Renal cortical epithelial cell (primary cell): Measurements from ENCODE around the gene NTM. TPM values are rescaled to one million over a fixed set of nuclear protein-coding genes. Genes with fewer than 3 reads are reported as not detected.
"Not testable (repeated sequence)": the region's sequence is repeated elsewhere in the genome, so short reads cannot be mapped to it uniquely, and the experiment has no call there.

Experiments used
- DNase-seq: peaks from one replicate; pipeline ENCODE4 v3.0.0-alpha.2; 2011; ENCODE audit warnings: low read depth
- total RNA-seq: library from RNA; depleted of rRNA; stranded (reverse); fragments of >200 nt; gene quantifications from 2 replicates; pipeline ENCODE4 v1.2.3, GENCODE V29; 2014

Gene NTM
- total RNA-seq, 1 donor from 2014 or later: 0.85 TPM

DNA sequence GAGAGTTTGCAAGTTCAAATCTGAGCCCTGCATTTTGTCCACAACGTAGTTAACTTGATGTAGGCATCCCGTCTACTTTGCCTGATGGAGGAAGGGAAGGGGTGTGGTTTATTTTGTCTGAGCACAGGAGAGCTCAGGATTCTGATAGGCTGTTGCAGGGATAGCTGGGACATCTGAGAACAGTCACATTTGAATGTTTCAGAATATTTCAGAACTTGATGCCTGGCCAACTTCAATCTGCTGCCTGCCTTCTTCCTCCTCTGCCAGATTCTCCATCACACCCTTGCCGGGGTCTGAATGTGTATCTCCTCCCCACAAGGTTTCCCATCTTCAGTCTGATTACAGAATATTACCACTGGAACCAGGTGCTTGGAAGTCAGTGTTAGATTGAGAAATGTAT lies 51.6 kb downstream of the NTM start:
- DNase-seq: no peak

DNA sequence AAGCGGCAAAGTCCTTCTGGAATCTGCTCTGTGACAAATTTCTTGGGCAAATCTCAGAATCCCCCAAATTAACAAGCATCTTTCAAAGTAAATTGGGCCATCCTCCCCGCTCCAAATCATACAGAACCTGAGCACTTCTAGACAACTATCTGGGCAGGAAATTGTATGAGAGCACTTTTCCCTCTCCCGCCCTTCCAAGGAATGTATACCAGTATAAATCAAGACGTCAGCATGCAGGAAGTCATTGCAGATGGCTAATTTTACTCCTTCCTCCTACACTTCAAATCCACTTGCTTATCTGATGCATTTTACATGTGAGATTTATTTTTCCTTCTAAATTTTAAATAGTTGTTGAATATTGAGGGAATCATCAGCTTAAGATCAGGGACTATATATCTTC lies 52.1 kb downstream of the NTM start:
- peak; percentile 16 for DNase-seq

DNA sequence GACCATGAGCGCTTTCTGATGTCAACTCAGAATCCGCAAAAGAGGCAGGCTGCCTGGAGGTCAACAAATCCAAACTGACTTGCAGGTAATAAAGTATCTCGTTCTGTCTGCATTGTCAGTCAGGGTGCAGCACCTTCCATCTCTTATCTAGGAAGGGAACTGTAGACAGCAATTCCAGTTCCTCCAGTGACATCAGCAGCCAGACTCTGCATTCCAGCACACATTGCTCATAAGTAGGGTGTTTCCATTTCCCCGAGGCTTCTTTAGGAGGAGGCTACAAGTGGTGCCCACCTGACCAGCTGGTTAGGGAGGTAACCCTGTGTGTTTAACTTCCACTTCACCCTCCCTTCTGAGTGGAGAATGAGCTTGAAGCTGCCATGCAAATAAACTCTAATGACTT lies 53.3 kb downstream of the NTM start:
- peak; percentile 49 for DNase-seq

DNA sequence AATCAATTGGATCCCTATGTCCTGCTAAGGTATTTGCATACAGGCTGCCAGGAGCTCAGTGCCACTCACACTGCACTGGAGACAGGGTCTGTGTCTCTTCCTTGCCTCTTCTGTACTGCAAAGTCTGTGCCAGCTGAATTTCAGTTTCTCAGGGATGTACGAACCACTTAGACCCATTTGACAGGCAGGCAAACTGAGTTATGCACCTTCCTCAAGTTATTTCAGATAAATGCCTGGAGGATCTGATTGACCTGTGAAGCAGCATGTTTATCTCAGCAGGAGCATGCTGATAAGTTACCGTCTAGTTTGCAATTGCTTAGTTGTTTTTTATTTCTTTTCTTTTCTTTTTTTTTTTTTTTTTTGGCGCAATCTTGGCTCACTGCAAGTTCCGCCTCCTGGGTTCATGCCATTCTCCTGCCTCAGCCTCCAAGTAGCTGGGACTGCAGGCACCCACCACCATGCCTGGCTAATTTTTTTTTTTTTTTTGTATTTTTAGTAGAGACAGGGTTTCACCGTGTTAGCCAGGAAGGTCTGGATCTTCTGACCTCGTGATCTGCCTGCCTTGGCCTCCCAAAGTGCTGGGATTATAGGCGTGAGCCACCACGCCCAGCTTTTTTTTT lies 54.0 kb downstream of the NTM start:
- not testable (repeated sequence) for DNase-seq

DNA sequence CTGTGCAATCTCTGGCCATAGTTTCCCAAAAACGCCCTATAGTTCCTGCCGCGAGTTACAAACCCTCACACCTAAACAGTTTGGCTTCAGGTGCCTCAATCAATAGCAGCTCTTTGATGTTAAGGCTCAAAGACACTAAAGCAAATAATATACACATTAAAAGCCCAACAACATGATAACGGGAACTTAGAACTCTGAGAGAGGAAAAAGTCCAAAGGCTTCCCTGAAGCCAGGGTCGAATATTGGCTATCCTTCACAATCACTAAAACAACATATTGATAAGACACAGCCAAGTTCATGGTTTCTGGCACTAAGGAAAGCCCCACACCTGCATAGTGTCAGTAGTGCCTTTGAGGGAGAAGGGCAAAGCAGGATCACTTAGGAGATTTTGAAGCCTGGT lies 54.9 kb downstream of the NTM start:
- no peak for DNase-seq

DNA sequence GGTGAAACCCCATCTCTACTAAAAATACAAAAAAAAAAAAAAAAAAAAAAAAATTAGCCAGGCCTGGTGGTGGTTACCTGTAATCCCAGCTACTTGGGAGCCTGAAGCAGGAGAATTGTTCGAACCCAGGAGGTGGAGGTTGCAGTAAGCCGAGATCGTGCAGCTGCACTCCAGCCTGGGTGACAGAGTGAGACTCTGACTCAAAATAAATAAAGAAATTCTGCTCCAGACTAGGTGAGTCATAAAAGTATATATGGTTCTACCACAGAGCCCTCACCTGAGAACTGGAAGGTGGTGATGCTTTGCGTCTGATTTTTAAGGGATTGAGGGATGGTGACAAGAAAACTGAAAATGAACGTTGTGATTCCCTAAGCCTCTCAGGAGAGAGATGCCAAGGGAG lies 58.4 kb downstream of the NTM start:
- no peak for DNase-seq

DNA sequence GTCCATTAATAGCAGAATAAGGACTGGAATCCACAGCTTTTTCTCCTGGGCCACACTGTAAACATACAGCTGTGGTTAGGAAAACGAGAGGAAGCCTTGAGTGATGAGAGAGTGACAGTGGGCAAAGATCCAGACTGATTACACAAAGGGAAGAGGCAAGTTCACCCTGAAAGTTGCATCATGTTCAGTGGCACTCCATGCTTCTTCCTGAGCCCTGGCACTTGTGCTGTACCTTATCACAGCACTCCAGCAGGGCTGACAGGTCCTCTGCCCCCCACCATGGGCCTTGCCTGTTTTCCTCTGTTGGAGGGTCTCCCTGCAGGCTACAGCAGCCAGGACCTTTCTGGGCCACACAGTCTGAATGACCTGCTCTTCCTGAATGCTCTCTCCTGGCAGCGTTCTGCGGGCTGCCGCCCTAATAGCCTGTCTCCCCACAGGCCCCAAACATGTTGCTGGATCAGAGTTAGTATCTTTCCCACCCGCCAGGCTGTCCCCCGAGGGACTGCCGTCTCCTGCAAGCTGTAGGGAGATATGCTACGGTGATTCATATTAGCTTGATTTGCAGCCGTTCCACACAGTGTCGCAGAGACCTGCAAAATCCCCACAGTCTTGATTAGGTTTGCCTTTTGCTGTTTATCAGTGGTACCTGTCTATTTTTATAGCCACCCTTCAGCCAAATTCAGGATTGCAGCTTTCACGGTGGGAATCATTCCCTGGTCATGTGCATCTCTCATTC lies 60.2 kb downstream of the NTM start:
- no peak for DNase-seq

DNA sequence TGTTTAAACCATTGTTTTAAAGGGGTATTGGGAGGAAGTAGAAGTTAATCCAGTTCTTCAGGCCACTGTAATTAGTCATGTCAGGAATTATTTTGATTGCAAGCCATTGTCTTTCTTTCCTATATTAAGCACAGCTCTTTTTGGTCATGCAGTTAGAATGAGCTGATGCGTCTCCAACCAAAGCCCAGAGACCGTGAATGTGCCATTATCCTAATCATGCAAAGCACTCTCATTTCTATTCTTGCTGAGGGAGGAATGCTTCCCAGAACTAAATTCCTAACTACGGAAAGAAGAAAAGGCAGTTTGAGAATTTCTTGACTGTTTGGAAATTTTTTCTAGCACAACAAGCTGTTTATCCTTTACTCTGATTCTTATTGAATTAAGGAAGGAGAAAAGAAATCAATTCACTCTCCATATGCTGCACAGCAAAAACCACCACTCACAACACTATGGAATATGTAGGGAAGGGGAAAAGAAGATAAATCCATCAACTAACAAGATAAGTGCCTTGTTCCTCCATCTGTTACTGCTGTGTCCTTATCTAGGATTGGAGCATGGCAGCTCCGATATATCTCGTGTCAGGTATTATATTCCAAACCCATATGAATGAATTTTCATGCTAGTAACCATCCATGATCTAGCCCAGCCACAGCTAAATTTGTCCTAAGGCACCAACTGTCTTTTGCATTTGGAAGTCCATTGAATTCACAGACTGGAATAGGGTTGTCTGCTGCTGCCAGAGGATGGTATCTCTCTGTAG lies 70.8 kb downstream of the NTM start:
- no peak for DNase-seq

DNA sequence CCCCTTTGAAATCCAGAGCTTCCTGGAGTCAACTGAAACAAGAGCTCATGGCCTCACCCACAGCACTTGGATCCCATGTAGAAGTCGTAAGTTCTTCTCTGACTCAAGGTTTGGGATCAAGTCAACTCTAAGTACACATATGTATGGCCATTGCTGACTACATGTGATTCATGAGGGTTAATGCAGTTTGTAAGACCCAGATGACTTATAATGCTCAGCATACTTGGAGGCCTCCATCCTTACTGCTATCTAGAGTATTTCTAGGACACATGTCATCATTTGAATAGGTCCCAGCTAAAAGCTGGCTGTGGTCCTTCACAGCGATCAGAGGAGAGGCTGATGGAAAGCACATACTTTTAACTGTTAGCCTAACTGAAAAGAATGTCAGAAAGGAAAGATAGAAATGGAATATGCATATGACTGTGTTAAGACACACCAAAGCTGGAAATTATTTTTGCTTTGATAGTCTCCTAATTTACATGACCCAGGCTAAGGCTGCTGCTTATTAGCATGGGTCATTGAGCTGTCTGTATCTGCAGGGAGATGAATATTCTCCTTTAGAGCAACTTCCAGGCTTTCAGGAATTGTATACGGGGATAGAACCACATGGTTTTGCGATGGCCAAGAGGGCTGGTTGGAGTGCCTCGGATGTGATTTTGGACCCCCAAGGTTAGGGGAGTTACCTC lies 76.3 kb downstream of the NTM start:
- no peak for DNase-seq

DNA sequence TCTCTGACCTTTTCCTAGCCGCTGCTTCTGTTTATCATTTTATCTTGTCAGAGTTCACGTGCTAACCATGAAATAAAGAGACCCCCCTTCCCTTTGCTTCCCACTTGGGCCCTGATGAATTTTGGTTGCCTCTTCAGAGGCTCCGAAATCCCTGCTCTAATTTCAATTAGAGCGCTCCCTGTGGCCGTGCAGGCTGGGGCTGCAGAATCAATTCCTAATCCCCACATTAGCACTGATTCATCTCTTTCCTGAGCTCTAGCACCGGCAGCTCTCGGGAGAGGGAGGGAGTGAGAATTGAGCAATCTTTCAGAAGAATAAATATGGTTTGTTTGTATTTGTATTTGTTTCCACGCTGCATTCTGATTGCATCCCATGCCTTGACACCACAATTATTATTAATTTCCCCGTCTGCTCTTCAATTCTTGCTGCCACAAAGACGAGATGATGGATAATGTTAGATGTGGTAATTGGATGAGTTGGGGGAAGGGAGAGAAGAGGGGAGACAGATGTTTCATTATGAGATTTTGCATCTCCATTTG lies 76.9 kb downstream of the NTM start:
- DNase-seq: no peak

DNA sequence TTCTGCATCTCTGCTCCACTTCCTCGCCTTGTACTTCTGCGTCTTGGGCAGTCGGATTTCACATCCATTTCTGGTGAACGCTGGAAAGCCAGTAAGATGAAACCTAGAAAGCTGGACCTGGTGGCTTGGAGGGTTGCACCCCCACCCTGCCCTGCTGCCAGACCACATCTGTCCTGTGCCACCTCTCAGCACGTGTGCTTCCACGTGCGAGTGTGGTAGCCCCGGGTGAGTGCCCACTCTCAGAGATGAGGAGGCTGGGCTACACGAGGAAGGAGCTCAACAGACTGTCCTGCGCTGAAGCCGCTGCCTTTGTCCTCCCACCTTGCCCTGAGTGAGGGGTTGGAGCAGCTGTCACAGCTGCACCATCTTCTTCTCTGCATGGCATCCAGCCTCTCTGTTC lies 77.5 kb downstream of the NTM start:
- DNase-seq: no peak

DNA sequence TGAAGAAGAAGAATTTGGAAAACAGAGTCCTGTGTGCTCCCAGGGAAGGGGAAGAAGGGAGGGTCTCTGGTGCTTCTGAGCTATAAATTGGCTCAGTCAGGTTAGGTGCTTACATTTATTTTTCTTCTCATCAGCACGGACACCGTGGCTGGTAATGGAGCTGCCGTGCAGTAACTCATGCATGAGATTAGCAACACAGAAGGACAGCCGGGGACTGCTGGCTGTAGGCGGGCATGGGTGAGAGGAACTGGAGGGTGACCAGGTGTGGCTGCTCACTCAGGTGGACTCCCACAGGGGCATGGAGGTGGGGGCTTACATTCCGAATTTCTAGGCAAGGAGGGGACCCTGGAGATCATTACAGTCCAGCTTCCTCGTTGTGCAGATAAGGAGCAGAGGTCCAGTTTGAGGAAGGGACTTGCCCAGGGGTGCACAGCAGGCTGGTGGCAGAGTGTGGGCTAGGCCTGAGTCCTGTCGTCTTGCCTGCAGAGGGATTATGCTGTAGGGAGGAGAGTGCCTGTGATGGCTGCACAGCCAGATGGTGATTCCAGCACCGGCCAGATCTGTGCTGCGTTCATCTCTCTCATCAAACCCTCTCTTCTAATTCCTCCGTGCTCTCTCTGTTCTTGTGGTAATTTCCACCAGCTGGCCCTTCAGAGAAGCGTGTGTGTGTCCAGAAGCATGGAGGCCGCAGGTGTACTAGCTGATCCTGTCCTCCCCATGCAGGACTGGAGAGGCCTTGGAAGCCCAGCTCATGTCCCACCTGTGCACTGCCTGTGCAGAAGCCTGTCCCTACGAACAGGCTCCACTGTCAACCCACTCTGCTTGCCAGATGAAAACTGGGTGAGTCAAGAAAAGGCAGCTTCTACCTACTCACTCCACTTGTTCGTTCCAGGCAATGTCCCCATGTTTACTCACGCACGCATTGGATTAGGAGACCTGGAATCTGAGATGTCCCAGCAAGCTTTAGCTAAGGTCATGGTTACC lies 78.9 kb downstream of the NTM start:
- DNase-seq: no peak

DNA sequence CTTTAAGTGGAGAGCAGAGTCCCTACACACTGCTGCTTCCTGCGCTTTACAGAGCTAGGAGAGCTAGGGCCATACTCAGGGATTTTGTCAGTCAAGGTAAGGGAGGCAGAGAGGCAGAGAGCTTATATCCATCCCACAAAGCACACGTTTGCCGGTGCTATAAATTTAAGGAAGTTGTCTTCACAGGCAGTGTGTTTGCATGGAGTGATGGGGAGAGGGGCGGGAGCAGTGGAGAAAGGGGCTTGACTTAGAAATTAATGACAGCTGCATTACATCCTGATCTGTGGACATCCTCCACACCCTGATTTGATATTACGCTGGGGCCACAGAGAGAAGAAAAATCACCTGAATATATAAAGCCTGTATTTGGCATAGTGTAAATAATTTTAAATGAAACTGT lies 84.1 kb downstream of the NTM start:
- DNase-seq: no peak

DNA sequence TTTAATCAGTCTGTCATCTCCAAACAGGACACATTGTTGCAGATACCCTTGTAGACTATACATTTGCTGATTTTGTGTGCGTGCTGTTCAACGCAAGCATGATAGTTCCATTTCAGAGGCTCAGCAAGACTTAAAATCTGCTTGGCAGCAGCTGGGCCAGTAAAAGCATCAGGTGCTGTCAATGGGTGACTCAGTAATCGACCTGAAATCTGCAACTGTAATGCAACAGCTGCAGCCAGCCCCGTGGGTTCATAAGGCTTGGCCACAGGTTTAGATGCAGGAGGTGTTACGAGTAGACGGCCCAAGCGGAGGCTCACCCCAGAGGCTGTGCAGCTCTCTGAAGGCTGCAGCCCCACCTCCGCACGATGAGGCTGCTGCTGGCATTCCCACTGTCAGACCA lies 84.6 kb downstream of the NTM start:
- no peak for DNase-seq

DNA sequence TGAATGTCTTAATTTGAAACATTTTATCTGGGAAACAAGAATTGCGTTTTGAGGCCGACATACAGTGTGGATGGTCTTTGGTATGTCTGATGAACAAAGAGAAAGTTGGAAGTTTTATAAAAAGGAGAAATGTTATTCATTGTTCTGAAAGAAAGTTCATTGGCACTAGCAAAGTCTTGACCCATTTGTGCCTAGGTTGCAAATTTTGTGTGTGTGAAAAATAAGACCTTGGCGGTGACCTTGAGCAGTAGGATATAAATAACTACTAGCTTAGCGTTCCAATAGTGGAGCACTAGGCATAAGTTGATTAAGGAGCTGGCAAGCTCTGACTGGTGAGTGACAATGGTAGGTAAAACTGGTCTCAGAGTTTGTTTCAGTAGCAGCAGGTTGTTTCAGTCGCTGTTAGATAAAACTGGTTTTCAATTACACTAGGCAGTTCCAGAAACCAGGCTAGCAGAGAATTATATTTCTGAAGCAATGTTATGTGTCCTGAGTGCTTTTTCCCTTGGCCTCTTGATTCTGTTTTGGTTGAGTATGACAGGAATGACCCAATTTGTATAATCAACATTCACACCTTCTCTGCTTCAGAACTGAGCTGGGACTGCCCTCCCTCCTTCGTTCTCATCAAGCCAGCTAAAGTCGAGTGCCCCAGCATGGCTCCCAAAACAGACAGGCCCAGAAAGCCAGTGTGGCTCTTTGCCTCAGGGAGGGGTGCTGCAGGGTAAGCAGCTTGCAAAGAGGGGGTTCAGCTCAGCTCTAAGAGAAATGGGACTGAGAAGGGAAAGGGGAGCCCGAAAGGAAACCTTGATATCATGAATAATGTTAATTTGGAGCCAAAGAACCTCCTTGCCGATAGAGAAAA lies 85.7 kb downstream of the NTM start:
- DNase-seq: no peak

DNA sequence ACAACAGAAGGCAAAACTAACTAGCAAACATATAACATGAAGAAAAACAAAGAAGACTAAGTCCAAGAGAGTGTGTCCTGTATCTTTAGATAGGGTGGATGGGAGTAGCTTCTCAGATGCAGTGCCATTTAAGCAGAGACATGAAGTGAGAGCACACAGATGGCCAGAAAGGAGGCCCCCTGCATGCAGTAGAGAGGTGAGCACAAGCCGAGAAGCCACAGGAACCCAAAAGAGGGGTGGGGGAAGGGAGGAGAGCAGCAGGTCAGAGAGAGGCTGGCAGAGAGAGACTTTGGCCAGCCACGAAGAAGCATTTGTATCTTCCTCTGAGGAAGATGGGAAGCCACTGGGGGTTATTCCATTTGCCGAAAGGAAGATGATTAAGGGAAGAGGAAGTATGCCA lies 86.7 kb downstream of the NTM start:
- DNase-seq: no peak

DNA sequence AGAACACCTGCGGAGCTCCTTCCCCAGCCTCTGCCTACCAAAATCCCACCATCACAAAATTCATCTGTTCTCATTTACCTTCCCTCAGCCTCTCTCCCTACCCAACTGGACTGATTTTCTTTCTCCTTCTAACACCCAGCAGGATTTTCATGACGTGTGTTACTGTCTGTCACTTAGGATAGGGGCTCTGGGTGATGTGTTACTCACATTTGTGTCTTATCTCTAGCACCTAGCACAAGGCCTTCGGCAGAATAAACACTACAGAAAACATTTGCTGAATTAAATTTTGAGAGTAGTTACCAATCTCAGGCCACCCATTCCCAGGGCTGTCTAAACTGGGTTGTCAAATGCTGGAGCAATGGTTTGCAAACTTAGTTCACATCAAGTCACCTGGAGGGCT lies 88.0 kb downstream of the NTM start:
- DNase-seq: no peak

DNA sequence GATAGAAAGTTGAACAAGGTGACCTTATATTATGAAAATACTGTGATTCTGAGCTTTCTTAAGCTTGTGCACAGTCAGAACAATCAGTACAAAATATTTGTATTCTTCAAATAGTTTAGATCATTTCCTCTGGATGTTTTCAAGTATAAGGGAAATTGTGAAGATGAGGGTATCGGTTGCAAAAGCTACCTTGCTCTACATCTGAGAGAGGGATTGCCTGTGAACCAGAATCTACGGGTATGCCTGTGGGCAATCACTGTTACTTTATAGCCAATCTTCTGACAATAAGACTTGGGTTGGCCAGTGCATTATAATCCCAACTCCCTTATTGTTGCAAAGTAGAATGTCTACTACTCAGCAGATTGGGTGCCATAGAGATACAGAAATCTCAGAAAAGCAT lies 90.5 kb downstream of the NTM start:
- no peak for DNase-seq

DNA sequence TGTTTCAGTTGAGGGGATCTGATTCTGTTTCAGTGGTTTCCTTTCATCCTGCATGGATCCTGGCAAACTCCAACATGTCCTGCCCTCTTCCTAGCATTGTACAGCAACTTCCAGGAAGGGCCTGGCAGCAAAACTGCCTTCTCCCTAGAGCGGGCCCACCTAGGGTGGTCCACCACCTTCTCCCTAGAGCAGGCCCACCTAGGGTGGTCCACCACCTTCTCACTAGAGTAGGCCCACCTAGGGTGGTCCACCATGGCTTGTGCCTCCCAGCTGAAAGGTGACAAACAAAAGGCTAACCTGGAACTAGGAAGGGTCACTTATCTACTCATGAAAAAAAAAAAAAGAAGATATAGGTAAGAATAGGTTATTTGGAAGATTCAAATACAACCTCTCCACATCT lies 92.2 kb downstream of the NTM start:
- no peak for DNase-seq

DNA sequence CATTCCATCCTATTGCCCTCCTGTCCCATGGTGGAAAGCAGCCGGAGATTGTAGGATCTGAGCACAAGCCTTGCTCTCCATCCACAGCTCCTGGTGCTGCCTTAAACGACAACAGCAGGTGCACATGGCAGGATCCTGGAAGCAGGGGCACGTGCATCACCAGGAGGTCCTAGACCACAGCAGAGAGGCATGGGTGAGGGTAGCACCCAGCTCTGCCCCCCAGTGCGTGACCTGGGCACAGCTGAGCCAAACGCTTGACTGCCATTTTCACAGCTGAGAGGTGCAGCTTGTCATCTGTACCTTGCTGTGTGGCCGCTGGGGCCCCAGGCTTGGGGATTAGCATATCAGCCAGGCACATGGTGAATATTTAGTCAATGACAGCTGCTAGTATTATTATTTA lies 92.7 kb downstream of the NTM start:
- no peak for DNase-seq
